HepG2 (cell line): ENCODE results near the gene CCDC175. TPM values are rescaled to one million over a fixed set of nuclear protein-coding genes. Genes with fewer than 3 reads are reported as not detected.
A peak's percentile ranks its signal among the peaks of the same experiment; 100 is the strongest.

Source experiments
- ATAC-seq: fragments of 200-7000 bp; cut with Tn5 transposase; 3 replicates; pipeline ENCODE4 v1.9.1; 2020; ENCODE audit warnings: mild to moderate bottlenecking, moderate library complexity
- BruUV-seq: library from RNA; stranded (reverse); fragments of 400-500 nt; replicated peaks from 2 replicates; lab custom pipeline; 2021; lab: Mats Ljungman, UMichigan
- CTCF ChIA-PET: fragments of 300-600 bp; formaldehyde crosslinking; extraction: SDS; loops from one replicate; lab custom pipeline; 2021; ENCODE audit warnings: low total read pairs, inconsistent platforms, low intra/inter-chr PET ratio; lab: Yijun Ruan, JAX
- POLR2A ChIA-PET: fragments of 350-600 bp; sonication (Branson Sonifier 250); formaldehyde crosslinking; loops from one replicate; lab custom pipeline; 2020; ENCODE audit warnings: antibody characterized with exemption, inconsistent platforms; lab: Yijun Ruan, JAX
- DNase-seq: peaks from one replicate; pipeline ENCODE4 v3.0.0-alpha.2; 2015; ENCODE audit warnings: low spot score
- FAIRE-seq: peaks from 3 replicates; lab custom pipeline; 2011; peaks lifted over from hg19 to GRCh38; lab: Jason Lieb, UNC
- H2AFZ ChIP-seq: one replicate; pipeline ENCODE4 v1.6.1; 2011; ENCODE audit warnings: low read length, inconsistent platforms
- H3K27ac ChIP-seq: fragments of 300-600 bp; 3 replicates; pipeline ENCODE4 v1.8.0; 2011; ENCODE audit warnings: mixed run types, mild to moderate bottlenecking, mixed read lengths, low read length, inconsistent platforms; ENCODE audit not compliant: insufficient read depth; ENCODE audit errors: extremely low read length
- H3K27me3 ChIP-seq, 2 experiments: fragments of 200-600 bp in 1 of 2; 2 replicates in 1 of 2; 3 replicates in 1 of 2; pipeline versions ENCODE4 v1.6.0 to v1.8.0; 2011; ENCODE audit warnings: low read length in 2 of 2, mild to moderate bottlenecking in 2 of 2, moderate library complexity in 2 of 2, inconsistent platforms in 1 of 2; ENCODE audit not compliant: insufficient read depth in 2 of 2, control insufficient read depth in 1 of 2
- H3K36me3 ChIP-seq, 2 experiments: fragments of 200-600 bp in 1 of 2; replicated peaks in 1 of 2; 2 replicates in 1 of 2; 3 replicates in 1 of 2; pipeline versions ENCODE4 v1.5.1 to v1.8.0; 2011; ENCODE audit warnings: low read length in 2 of 2, inconsistent platforms in 1 of 2; ENCODE audit not compliant: insufficient read depth in 2 of 2, control insufficient read depth in 1 of 2
- H3K4me1 ChIP-seq: 2 replicates; pipeline ENCODE4 v1.5.1; 2012; ENCODE audit warnings: low read length, inconsistent platforms; ENCODE audit not compliant: insufficient read depth
- H3K4me2 ChIP-seq: 2 replicates; pipeline ENCODE4 v1.6.0; 2011; ENCODE audit warnings: low read depth, low read length, inconsistent platforms
- H3K4me3 ChIP-seq, 3 experiments: fragments of 200-600 bp in 1 of 3; sonication (generic), shearing (Covaris generic) in 1 of 3; replicated peaks in 1 of 3; 2 replicates each; pipeline ENCODE4 v1.5.1; 2011 to 2016; ENCODE audit warnings: low read length in 3 of 3, inconsistent platforms in 2 of 3, low read depth in 2 of 3, mild to moderate bottlenecking in 2 of 3, control low read depth in 1 of 3, mixed read lengths in 1 of 3; ENCODE audit not compliant: insufficient read depth in 1 of 3
- H3K79me2 ChIP-seq: one replicate; pipeline ENCODE4 v1.6.1; 2011; ENCODE audit warnings: low read length, inconsistent platforms; ENCODE audit not compliant: insufficient read depth
- H3K9ac ChIP-seq: 2 replicates; pipeline ENCODE4 v1.6.0; 2011; ENCODE audit warnings: mild to moderate bottlenecking, low read depth, low read length, inconsistent platforms; ENCODE audit not compliant: insufficient read depth
- H3K9me3 ChIP-seq: 2 replicates; pipeline ENCODE4 v1.5.1; 2012; ENCODE audit warnings: mild to moderate bottlenecking, low read length
- H4K20me1 ChIP-seq: 2 replicates; pipeline ENCODE4 v1.6.0; 2011; ENCODE audit warnings: inconsistent platforms, mild to moderate bottlenecking, low read length, moderate library complexity; ENCODE audit not compliant: insufficient read depth
- HNF4A ChIP-seq: sonication (generic); formaldehyde crosslinking; IDR thresholded peaks from 2 replicates; pipeline ENCODE4 v1.4.0; 2020; ENCODE audit warnings: missing genetic modification reagents
- KDM6A ChIP-seq: IDR thresholded peaks from 2 replicates; pipeline ENCODE4 v1.6.1; 2016; ENCODE audit warnings: low read depth
- LCORL ChIP-seq, 2 experiments: fragments of 450-650 bp in 1 of 2; sonication (generic) in 1 of 2; formaldehyde crosslinking in 1 of 2; IDR thresholded peaks; 2 replicates each; pipeline versions ENCODE4 v1.5.0 to v1.6.1; 2017 to 2020; ENCODE audit warnings: antibody characterized with exemption in 1 of 2, missing genetic modification reagents in 1 of 2
- PAWR ChIP-seq: sonication (generic); formaldehyde crosslinking; IDR thresholded peaks from 2 replicates; pipeline ENCODE4 v1.4.0; 2020; ENCODE audit warnings: missing genetic modification reagents, mild to moderate bottlenecking, borderline replicate concordance
- ZNF12 ChIP-seq: sonication (generic); formaldehyde crosslinking; IDR thresholded peaks from 2 replicates; pipeline ENCODE4 v1.5.0; 2020; ENCODE audit warnings: missing genetic modification reagents
- ZNF33B ChIP-seq: sonication (generic); formaldehyde crosslinking; IDR thresholded peaks from 2 replicates; pipeline ENCODE4 v1.5.1; 2020; ENCODE audit warnings: mild to moderate bottlenecking, missing genetic modification reagents
- WGBS: methylation state at CpG from one replicate; pipeline ENCODE4 v1.1.6; 2017; ENCODE audit warnings: low lambda C conversion rate; 5-methylcytosine and 5-hydroxymethylcytosine counted together
- in situ Hi-C: cut with HindIII; loops from 2 replicates; pipeline ENCODE4 v1.10.0; 2017; ENCODE audit warnings: low pct_unique_long_range_greater_than_20kb; ENCODE audit not compliant: extremely low pct_ligation_motif_present
- intact Hi-C: fragments of 100-400 bp; cut with micrococcal nuclease; formaldehyde crosslinking; loops from one replicate; pipeline ENCODE4 v1.10.0; 2022; ENCODE audit not compliant: unreplicated experiment
- polyA plus RNA-seq, 8 experiments: library from polyadenylated mRNA; depleted of rRNA in 3 of 8; stranded (reverse) in 7 of 8; unstranded in 1 of 8; fragments of >200 nt; fragmentation: Illumina TruSeq in 4 of 8; extraction: Trizol in 4 of 8; gene quantifications; 2 replicates each; pipeline versions ENCODE4 v1.2.1 to v1.2.3, GENCODE V29; 2011 to 2016; ENCODE audit warnings: low read depth in 4 of 8, missing spikeins in 1 of 8, mixed read lengths in 1 of 8; ENCODE audit not compliant: insufficient read depth in 1 of 8
- total RNA-seq, 5 experiments: library from RNA; depleted of rRNA; stranded (reverse); fragments of >200 nt; fragmentation: Illumina TruSeq; extraction: Trizol; gene quantifications; 2 replicates each; pipeline ENCODE4 v1.2.3, GENCODE V29; 2016; ENCODE audit warnings: low read depth in 1 of 5
- TF ChIP-seq, protein P1 (sequence below): sonication (generic); formaldehyde crosslinking; IDR thresholded peaks from 2 replicates; pipeline ENCODE4 v1.4.0; 2020; ENCODE audit warnings: missing genetic modification reagents
- TF ChIP-seq, protein P2 (sequence below): sonication (generic); formaldehyde crosslinking; IDR thresholded peaks from 2 replicates; pipeline ENCODE4 v1.5.0; 2020; ENCODE audit warnings: missing genetic modification reagents

CCDC175 gene
- total and polyA plus RNA-seq, 2 of the 13 experiments (the other 11 are each of a cell fraction or from before 2014, with no cell fraction given) = not detected

DNA sequence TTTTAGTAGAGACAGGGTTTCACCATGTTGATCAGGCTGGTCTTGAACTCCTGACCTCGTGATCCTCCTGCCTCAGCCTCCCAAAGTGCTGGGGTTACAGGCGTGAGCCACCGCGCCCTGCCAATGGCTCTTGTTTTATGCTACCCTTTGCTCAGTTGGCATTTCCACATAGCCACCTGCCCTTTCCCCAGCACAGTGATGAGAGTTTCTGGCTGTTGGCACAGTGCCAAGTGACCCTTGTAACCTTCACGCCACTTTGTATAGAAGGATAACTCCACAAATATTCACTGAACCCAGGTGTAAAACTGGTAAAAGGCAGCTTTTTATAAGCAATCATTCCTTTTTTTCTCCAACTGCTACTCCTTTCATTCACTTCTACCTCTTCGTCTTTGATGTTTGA lies 18.5 kb upstream of the CCDC175 start:
- DNase-seq (peak; percentile 5), FAIRE-seq (no peak), ATAC-seq (peak; percentile 43; the same call in 1 of the 3 replicates)
- ChIA-PET CTCF (no interaction called here), POLR2A (no interaction called here)
- no peaks in the 10 kb centered on the region for H3K9me3 ChIP-seq
- no TSS peak for BruUV-seq
- intact Hi-C loops = no loop called here
- H3K27me3 ChIP-seq = no peaks in the 10 kb centered on the region; a peak in 1 of 5 replicates
- H3K27ac ChIP-seq = no peak overlapping the region
- in situ Hi-C loops = no loop called here
- H3K79me2 ChIP-seq = no peaks in the 10 kb centered on the region
- no peak overlapping the region for H2AFZ ChIP-seq
- H4K20me1 ChIP-seq = no peaks in the 10 kb centered on the region
- no peak overlapping the region for H3K4me3 ChIP-seq
- no peaks in the 10 kb centered on the region for H3K36me3 ChIP-seq
- 49% methylated on average over 6 of the region's 6 CpGs for WGBS
- no peak overlapping the region for H3K4me2 ChIP-seq
- TF ChIP-seq HNF4A = peak; percentile 40; the same call in 1 of the 2 replicates
- TF ChIP-seq, protein P1, sequence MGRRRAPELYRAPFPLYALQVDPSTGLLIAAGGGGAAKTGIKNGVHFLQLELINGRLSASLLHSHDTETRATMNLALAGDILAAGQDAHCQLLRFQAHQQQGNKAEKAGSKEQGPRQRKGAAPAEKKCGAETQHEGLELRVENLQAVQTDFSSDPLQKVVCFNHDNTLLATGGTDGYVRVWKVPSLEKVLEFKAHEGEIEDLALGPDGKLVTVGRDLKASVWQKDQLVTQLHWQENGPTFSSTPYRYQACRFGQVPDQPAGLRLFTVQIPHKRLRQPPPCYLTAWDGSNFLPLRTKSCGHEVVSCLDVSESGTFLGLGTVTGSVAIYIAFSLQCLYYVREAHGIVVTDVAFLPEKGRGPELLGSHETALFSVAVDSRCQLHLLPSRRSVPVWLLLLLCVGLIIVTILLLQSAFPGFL (CRISPR knock-in tag) = no peak
- peak; percentile 99 for TF ChIP-seq LCORL (IDR thresholded peaks at IDR 0.05)
- no peak for TF ChIP-seq LCORL (CRISPR knock-in tag; IDR thresholded peaks at IDR 0.05)
- no peak for TF ChIP-seq KDM6A (CRISPR knock-in tag)
- TF ChIP-seq ZNF12 (CRISPR knock-in tag) = no peak
- no peak for TF ChIP-seq ZNF33B (CRISPR knock-in tag)
- TF ChIP-seq, protein P2, sequence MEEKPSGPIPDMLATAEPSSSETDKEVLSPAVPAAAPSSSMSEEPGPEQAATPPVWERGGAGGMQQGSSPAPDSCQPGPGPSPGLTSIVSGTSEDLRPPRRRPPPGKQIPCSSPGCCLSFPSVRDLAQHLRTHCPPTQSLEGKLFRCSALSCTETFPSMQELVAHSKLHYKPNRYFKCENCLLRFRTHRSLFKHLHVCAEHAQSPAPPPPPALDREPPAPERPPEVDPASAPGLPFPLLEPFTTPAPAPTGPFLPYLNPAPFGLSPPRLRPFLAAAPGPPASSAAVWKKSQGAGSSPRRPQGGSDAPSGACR (CRISPR knock-in tag) = no peak
- TF ChIP-seq PAWR (CRISPR knock-in tag) = no peak
- H3K4me1 ChIP-seq = no peaks in the 10 kb centered on the region
- H3K9ac ChIP-seq = no peak overlapping the region
